Activated CD4-positive, alpha-beta memory T cell treated with anti-CD3 and anti-CD28 coated beads, Interleukin-2, amount 10 ng/mL, durations not matched to agents 7 days and 5 days (primary cell): ENCODE measurements around the gene NFE2L2. TPM values are rescaled to one million over a fixed set of nuclear protein-coding genes. Genes with fewer than 3 reads are reported as not detected.
"Not testable (repeated sequence)": the region's sequence is repeated elsewhere in the genome, so short reads cannot be mapped to it uniquely, and the experiment has no call there.

ENCODE experiments used
- CTCF ChIA-PET: fragments of 350-600 bp; sonication (Branson Sonifier 250); formaldehyde crosslinking; loops from one replicate; lab custom pipeline; 2021; ENCODE audit warnings: antibody characterized with exemption, inconsistent platforms; lab: Charles Lee
- POLR2A ChIA-PET: fragments of 350-600 bp; sonication (Branson Sonifier 250); formaldehyde crosslinking; loops from one replicate; lab custom pipeline; 2021; ENCODE audit warnings: antibody characterized with exemption; lab: Charles Lee
- DNase-seq: peaks from one replicate; pipeline ENCODE4 v3.0.0-alpha.2; 2020
- H3K27ac Mint-ChIP-seq: one replicate; pipeline ENCODE4 v1.8.0; 2021; ENCODE audit warnings: mild to moderate bottlenecking, mixed read lengths
- H3K27me3 Mint-ChIP-seq: one replicate; pipeline ENCODE4 v1.8.0; 2021; ENCODE audit warnings: mixed read lengths
- H3K36me3 Mint-ChIP-seq: one replicate; pipeline ENCODE4 v1.8.0; 2021; ENCODE audit warnings: low read depth, mixed read lengths
- H3K4me1 Mint-ChIP-seq: one replicate; pipeline ENCODE4 v1.8.0; 2021; ENCODE audit warnings: mixed read lengths
- H3K4me3 Mint-ChIP-seq: one replicate; pipeline ENCODE4 v1.8.0; 2021; ENCODE audit warnings: mild to moderate bottlenecking, mixed read lengths
- H3K9me3 Mint-ChIP-seq: one replicate; pipeline ENCODE4 v1.8.0; 2021; ENCODE audit warnings: mixed read lengths
- total RNA-seq, 2 experiments: library from RNA; stranded (reverse); gene quantifications; one replicate each; pipeline ENCODE4 v1.2.3, GENCODE V29; 2021

The NFE2L2 gene
- total RNA-seq = 10 to 100 TPM; 63.2 to 63.4 TPM

- POLR2A ChIA-PET = interaction anchor here (0.7 to 8.8 kb wide), 36 partner anchors 8 to 1263 kb away, joined by 3 to 255 read pairs (median 7); partner anchors contain the start of genes AGPS, HNRNPA3 and LNPK
- Mint-ChIP-seq H3K36me3 (peaks cover 35% of the 10 kb centered on the region), H3K4me3 (peak within 1 kb of the TSS; percentile 93), H3K27me3 (peaks cover 3% of the 10 kb centered on the region), H3K4me1 (peaks cover 45% of the 10 kb centered on the region), H3K27ac (peak within 1 kb of the TSS; percentile 99), H3K9me3 (no peaks in the 10 kb centered on the region)
- DNase-seq = peak; percentile 92
- CTCF ChIA-PET = interaction anchor here (0.8 to 5.9 kb wide), 21 partner anchors 11 to 611 kb away, joined by 3 to 125 read pairs (median 7); partner anchors contain the start of genes AGPS and HNRNPA3
These were observed at the start of gene NFE2L2 for GRCh38 chr2:177264693-177265587. TSS of gene NFE2L2 (minus strand) at chr2:177264727. CDS start at chr2:177264576, 151 bp downstream.

- peaks cover 17% of the 10 kb centered on the region for H3K4me1 Mint-ChIP-seq
- H3K9me3 Mint-ChIP-seq = peaks cover 3% of the 10 kb centered on the region
- DNase-seq = no peak
- POLR2A ChIA-PET = interaction anchor here (1.6 to 1.9 kb wide), 2 partner anchors 49 to 50 kb away, joined by 4 to 5 read pairs; no protein-coding TSS in a partner anchor
- peaks cover 6% of the 10 kb centered on the region for H3K36me3 Mint-ChIP-seq
- H3K27ac Mint-ChIP-seq = no peak overlapping the region
- CTCF ChIA-PET = interaction anchor here (1.2 to 2.9 kb wide), 4 partner anchors 8 to 166 kb away, joined by 3 to 17 read pairs (median 4); no protein-coding TSS in a partner anchor
- no peaks in the 10 kb centered on the region for H3K27me3 Mint-ChIP-seq
- H3K4me3 Mint-ChIP-seq = no peak overlapping the region
These were observed 49.7 kb upstream of the NFE2L2 start for GRCh38 chr2:177314194-177314593.

- no peaks in the 10 kb centered on the region for H3K27me3 Mint-ChIP-seq
- peaks cover 3% of the 10 kb centered on the region for H3K36me3 Mint-ChIP-seq
- peaks cover 3% of the 10 kb centered on the region for H3K9me3 Mint-ChIP-seq
- ChIA-PET POLR2A (interaction anchor here (0.6 to 1.0 kb wide), 2 partner anchors 49 to 101 kb away, joined by 3 read pairs; no protein-coding TSS in a partner anchor), CTCF (interaction anchor here (1.0 to 2.9 kb wide), 4 partner anchors 14 to 165 kb away, joined by 3 to 17 read pairs (median 4); no protein-coding TSS in a partner anchor)
- no peak overlapping the region for H3K4me3 Mint-ChIP-seq
- no peak for DNase-seq
- H3K27ac Mint-ChIP-seq = no peak overlapping the region
- H3K4me1 Mint-ChIP-seq = peaks cover 19% of the 10 kb centered on the region
These were observed 48.7 kb upstream of the NFE2L2 start for GRCh38 chr2:177313162-177313781.

DNA sequence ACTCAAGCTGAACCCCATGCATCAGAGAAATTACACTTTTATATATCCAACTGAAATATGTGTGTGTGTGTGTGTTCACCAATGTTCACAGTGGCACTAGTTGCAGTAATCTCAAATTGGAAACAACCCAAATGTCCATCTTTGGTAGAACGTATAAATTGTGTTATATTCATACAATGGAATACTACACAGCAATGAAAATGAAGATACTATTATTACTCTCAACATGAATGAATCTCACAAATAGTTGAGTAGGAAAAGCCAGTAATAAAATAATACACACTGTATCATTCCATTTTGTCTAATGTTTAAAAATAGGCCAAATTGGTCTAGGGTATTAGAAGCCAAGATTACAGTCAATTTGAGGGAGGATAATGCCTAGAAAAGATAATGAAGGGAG is 48.0 kb upstream of the NFE2L2 start:
- POLR2A ChIA-PET = interaction anchor here (1.0 kb wide), 1 partner anchor 49 kb away, joined by 3 read pairs; no protein-coding TSS in a partner anchor

GRCh38 chr2:177309672-177310309 is 45.3 kb upstream of the NFE2L2 start:
- Mint-ChIP-seq H3K4me1 (peaks cover 19% of the 10 kb centered on the region), H3K27ac (peak overlapping the region; percentile 22)
- CTCF ChIA-PET = interaction anchor here (0.7 to 2.6 kb wide), 11 partner anchors 14 to 162 kb away, joined by 3 to 13 read pairs (median 3); partner anchors contain the start of gene NFE2L2
- POLR2A ChIA-PET = interaction anchor here (0.9 to 2.1 kb wide), 3 partner anchors 45 to 377 kb away, joined by 3 to 25 read pairs (median 3); partner anchors contain the start of gene NFE2L2
- not testable (repeated sequence) for H3K27me3 Mint-ChIP-seq, DNase-seq, H3K4me3 Mint-ChIP-seq, H3K36me3 Mint-ChIP-seq, H3K9me3 Mint-ChIP-seq

More for the DNA sequence above, 48.0 kb upstream of the NFE2L2 start:
- peaks cover 19% of the 10 kb centered on the region for H3K4me1 Mint-ChIP-seq
- CTCF ChIA-PET = interaction anchor here (1.0 to 2.9 kb wide), 2 partner anchors 14 to 147 kb away, joined by 3 to 17 read pairs; no protein-coding TSS in a partner anchor
- H3K36me3 Mint-ChIP-seq = peaks cover 3% of the 10 kb centered on the region
- H3K27me3 Mint-ChIP-seq = no peaks in the 10 kb centered on the region
- DNase-seq = no peak
- H3K27ac Mint-ChIP-seq = no peak overlapping the region
- no peak overlapping the region for H3K4me3 Mint-ChIP-seq
- peaks cover 3% of the 10 kb centered on the region for H3K9me3 Mint-ChIP-seq

- no peaks in the 10 kb centered on the region for H3K9me3 Mint-ChIP-seq
- no peak overlapping the region for H3K4me3 Mint-ChIP-seq
- ChIA-PET POLR2A (interaction anchor here (1.5 kb wide), 1 partner anchor 43 kb away, joined by 5 read pairs; no protein-coding TSS in a partner anchor), CTCF (interaction anchor here (0.7 to 1.1 kb wide), 3 partner anchors 8 to 111 kb away, joined by 3 to 4 read pairs (median 3); no protein-coding TSS in a partner anchor)
- H3K36me3 Mint-ChIP-seq = peaks cover 11% of the 10 kb centered on the region
- no peaks in the 10 kb centered on the region for H3K27me3 Mint-ChIP-seq
- DNase-seq = no peak
- H3K4me1 Mint-ChIP-seq = peaks cover 19% of the 10 kb centered on the region
- no peak overlapping the region for H3K27ac Mint-ChIP-seq
These were observed 42.0 kb upstream of the NFE2L2 start for GRCh38 chr2:177306550-177306949.

- no peaks in the 10 kb centered on the region for H3K27me3 Mint-ChIP-seq
- H3K4me3 Mint-ChIP-seq = no peak overlapping the region
- POLR2A ChIA-PET = interaction anchor here (1.6 kb wide), 1 partner anchor 39 kb away, joined by 7 read pairs; the partner anchor contains the start of gene NFE2L2
- peaks cover 8% of the 10 kb centered on the region for H3K36me3 Mint-ChIP-seq
- H3K9me3 Mint-ChIP-seq = no peaks in the 10 kb centered on the region
- no peak overlapping the region for H3K27ac Mint-ChIP-seq
- peaks cover 2% of the 10 kb centered on the region for H3K4me1 Mint-ChIP-seq
- CTCF ChIA-PET = interaction anchor here (1.1 to 2.5 kb wide), 2 partner anchors 139 to 142 kb away, joined by 5 to 9 read pairs; no protein-coding TSS in a partner anchor
- no peak for DNase-seq
These were observed 39.4 kb upstream of the NFE2L2 start for GRCh38 chr2:177303939-177304338.

- Mint-ChIP-seq H3K27ac (no peak overlapping the region), H3K27me3 (no peaks in the 10 kb centered on the region), H3K36me3 (peaks cover 8% of the 10 kb centered on the region), H3K4me1 (peaks cover 4% of the 10 kb centered on the region), H3K9me3 (no peaks in the 10 kb centered on the region), H3K4me3 (no peak overlapping the region)
- no peak for DNase-seq
- POLR2A ChIA-PET = no interaction called here
- CTCF ChIA-PET = no interaction called here
These were observed 38.0 kb upstream of the NFE2L2 start for GRCh38 chr2:177302552-177302951.

- CTCF ChIA-PET = interaction anchor here (1.1 kb wide), 1 partner anchor 132 kb away, joined by 4 read pairs; no protein-coding TSS in a partner anchor
- H3K4me1 Mint-ChIP-seq = peaks cover 16% of the 10 kb centered on the region
These were observed 33.7 kb upstream of the NFE2L2 start for GRCh38 chr2:177298191-177298590.

GRCh38 chr2:177296040-177296439 is 31.5 kb upstream of the NFE2L2 start:
- Mint-ChIP-seq H3K4me3 (no peak overlapping the region), H3K4me1 (peaks cover 34% of the 10 kb centered on the region), H3K9me3 (no peaks in the 10 kb centered on the region), H3K27me3 (no peaks in the 10 kb centered on the region), H3K27ac (no peak overlapping the region), H3K36me3 (no peaks in the 10 kb centered on the region)
- DNase-seq = no peak
- ChIA-PET POLR2A (interaction anchor here (1.0 to 10.3 kb wide), 5 partner anchors 10 to 131 kb away, joined by 3 to 187 read pairs (median 6); partner anchors contain the start of genes AGPS and NFE2L2), CTCF (interaction anchor here (0.5 to 7.2 kb wide), 19 partner anchors 9 to 148 kb away, joined by 3 to 125 read pairs (median 3); partner anchors contain the start of genes HNRNPA3 and NFE2L2)

More at GRCh38 chr2:177298191-177298590, 33.7 kb upstream of the NFE2L2 start:
- Mint-ChIP-seq H3K9me3 (no peaks in the 10 kb centered on the region), H3K4me3 (no peak overlapping the region), H3K27me3 (no peaks in the 10 kb centered on the region), H3K27ac (no peak overlapping the region), H3K36me3 (peaks cover 8% of the 10 kb centered on the region)
- POLR2A ChIA-PET = interaction anchor here (2.3 kb wide), 1 partner anchor 35 kb away, joined by 11 read pairs; no protein-coding TSS in a partner anchor
- no peak for DNase-seq

DNA sequence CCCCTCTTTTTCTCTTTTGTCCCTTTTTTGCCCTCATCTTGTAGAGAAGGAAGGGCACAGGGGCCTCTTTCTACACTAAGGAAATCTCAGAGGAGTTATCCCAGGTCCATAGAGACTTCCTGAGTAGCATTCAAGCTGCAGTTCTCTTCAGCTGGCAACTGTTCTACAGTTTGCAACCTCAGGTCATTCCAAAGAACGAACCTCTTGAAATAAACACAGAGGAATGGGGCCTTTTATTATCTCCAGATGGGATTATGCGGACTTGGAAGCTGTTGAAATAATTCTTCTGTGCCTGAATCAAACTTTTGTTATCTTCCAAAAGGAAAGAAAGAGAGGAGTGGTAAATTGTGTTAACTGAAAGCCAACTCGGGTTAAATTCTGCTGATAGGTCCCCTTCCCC is 31.0 kb upstream of the NFE2L2 start:
- Mint-ChIP-seq H3K36me3 (no peaks in the 10 kb centered on the region), H3K9me3 (no peaks in the 10 kb centered on the region), H3K27ac (no peak overlapping the region), H3K27me3 (no peaks in the 10 kb centered on the region), H3K4me3 (no peak overlapping the region), H3K4me1 (peaks cover 38% of the 10 kb centered on the region)
- ChIA-PET POLR2A (interaction anchor here (1.0 to 10.3 kb wide), 5 partner anchors 10 to 131 kb away, joined by 3 to 187 read pairs (median 6); partner anchors contain the start of genes AGPS and NFE2L2), CTCF (interaction anchor here (0.6 to 7.2 kb wide), 15 partner anchors 10 to 134 kb away, joined by 3 to 125 read pairs (median 3); partner anchors contain the start of genes HNRNPA3 and NFE2L2)
- no peak for DNase-seq
